Right lobe of liver (tissue), 4 donors: ENCODE results near the gene ULK4.
"Not testable (repeated sequence)": the region's sequence is repeated elsewhere in the genome, so short reads cannot be mapped to it uniquely, and the experiment has no call there.

Source experiments
- CTCF ChIP-seq, 4 donors: fragments of 200-600 bp in 3 of 4; fragments of 450-650 bp in 1 of 4; IDR thresholded peaks; one replicate each; pipeline versions ENCODE4 v1.5.1 to v1.8.0; 2016 to 2022; ENCODE audit warnings: antibody characterized with exemption in 4 of 4, mild to moderate bottlenecking in 2 of 4
- POLR2A ChIP-seq: fragments of 450-650 bp; IDR thresholded peaks from one replicate; pipeline ENCODE4 v1.6.1; 2017; ENCODE audit warnings: antibody characterized with exemption, mild to moderate bottlenecking
- donor health status: DM: no; HTN: no; CAD: no.
- donor health status: DM: no; HTN: no; CAD: no.
- donor health status: DM: no; HTN: yes; CAD: no.

GRCh38 chr3:41977401-41977800 lies 15.5 kb upstream of the ULK4 start:
- TF ChIP-seq POLR2A; CTCF (IDR thresholded peaks at IDR 0.05): not testable (repeated sequence)
